ENCODE data around the gene NOLC1.

Gene NOLC1

DNA sequence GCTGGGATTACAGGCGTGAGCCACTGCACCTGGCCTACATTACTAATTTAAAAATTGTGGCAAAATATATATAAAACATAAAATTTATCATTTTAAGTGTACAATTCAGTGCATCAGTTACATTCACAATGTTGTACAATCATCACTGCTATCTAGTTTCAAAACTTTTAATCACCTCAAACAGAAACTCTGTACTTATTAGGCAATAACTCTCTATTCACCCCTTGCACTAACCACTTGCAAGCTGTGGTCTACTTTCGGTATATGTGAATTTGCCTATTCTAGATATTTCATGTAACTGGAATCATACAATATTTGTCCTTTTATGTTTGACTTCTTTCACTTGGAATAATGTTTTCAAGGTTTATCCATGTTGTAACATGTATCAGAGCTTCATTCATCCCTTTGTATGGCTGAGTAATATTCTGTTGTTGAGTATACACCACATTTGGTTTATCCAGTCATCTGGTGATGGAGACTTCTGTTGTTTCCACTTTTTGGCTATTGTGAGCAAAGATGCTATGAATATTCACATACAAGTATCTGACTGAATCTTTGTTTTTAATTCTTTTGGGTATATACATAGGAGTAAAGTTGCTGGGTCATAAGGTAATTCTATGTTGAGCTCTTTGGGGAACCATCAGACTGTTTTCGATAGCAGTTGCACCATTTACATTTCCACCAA is 59.6 kb downstream of the NOLC1 start:
- DNase-seq, result no peak
